HCT116 (cell line): ENCODE results near the gene PAX5. TPM values are rescaled to one million over a fixed set of nuclear protein-coding genes. Genes with fewer than 3 reads are reported as not detected.

Source experiments
- ATAC-seq: fragments of 200-7000 bp; cut with Tn5 transposase; 2 replicates; pipeline ENCODE4 v1.9.1; 2020; ENCODE audit warnings: mild to moderate bottlenecking, moderate library complexity
- BruUV-seq: library from RNA; stranded (reverse); fragments of 400-500 nt; replicated peaks from 2 replicates; lab custom pipeline; 2021; lab: Mats Ljungman, UMichigan
- CTCF ChIA-PET: fragments of 300-600 bp; sonication (Branson Sonifier 250); formaldehyde crosslinking; loops from one replicate; lab custom pipeline; 2021; ENCODE audit warnings: antibody characterized with exemption; lab: Charles Lee
- POLR2A ChIA-PET: fragments of 300-600, 350-600 bp; sonication (Branson Sonifier 250); formaldehyde crosslinking; loops from one replicate; lab custom pipeline; 2021; ENCODE audit warnings: antibody characterized with exemption; lab: Charles Lee
- RAD21 ChIA-PET, 2 experiments: fragments of 300-600 bp; sonication (Branson Sonifier 250); formaldehyde crosslinking; loops; one replicate each; lab custom pipeline; 2023; ENCODE audit warnings: low total read pairs in 2 of 2; ENCODE audit not compliant: uncharacterized antibody in 2 of 2, unreplicated experiment in 2 of 2, low non-redundant PET in 1 of 2; lab: Charles Lee
- DNase-seq: peaks from one replicate; pipeline ENCODE4 v3.0.0-alpha.2; 2010; ENCODE audit warnings: low read depth, low spot score
- H2AFZ ChIP-seq: fragments of 200-600 bp; shearing (Covaris generic), sonication (generic); 2 replicates; pipeline ENCODE4 v1.6.1; 2017; ENCODE audit warnings: low read depth, mixed run types, mixed read lengths, antibody characterized with exemption, low read length; ENCODE audit not compliant: poor library complexity, severe bottlenecking
- H3K27ac ChIP-seq: 2 replicates; pipeline ENCODE4 v1.5.1; 2012; ENCODE audit warnings: low read depth, low read length
- H3K27me3 ChIP-seq: fragments of 200-600 bp; sonication (generic); 2 replicates; pipeline ENCODE4 v1.6.1; 2016; ENCODE audit warnings: mixed run types, low read length, mixed read lengths; ENCODE audit not compliant: insufficient read depth
- H3K36me3 ChIP-seq, 2 experiments: fragments of 200-500 bp in 1 of 2; fragments of 200-600 bp in 1 of 2; sonication (Bioruptor generic) in 1 of 2; sonication (generic) in 1 of 2; 2 replicates each; pipeline versions ENCODE4 v1.5.1 to v1.6.1; 2014 to 2016; ENCODE audit warnings: low read length in 2 of 2, inconsistent platforms in 1 of 2, mixed read lengths in 1 of 2, mixed run types in 1 of 2; ENCODE audit not compliant: insufficient read depth in 2 of 2, control insufficient read depth in 1 of 2
- H3K4me1 ChIP-seq, 2 experiments: fragments of 200-600 bp in 1 of 2; sonication (generic) in 1 of 2; 2 replicates each; pipeline versions ENCODE4 v1.5.1 to v1.6.1; 2012 to 2017; ENCODE audit warnings: low read length in 2 of 2, inconsistent platforms in 1 of 2, mild to moderate bottlenecking in 1 of 2, mixed read lengths in 1 of 2, mixed run types in 1 of 2, moderate library complexity in 1 of 2; ENCODE audit not compliant: insufficient read depth in 2 of 2, control insufficient read depth in 1 of 2
- H3K4me2 ChIP-seq: fragments of 200-600 bp; sonication (generic); 2 replicates; pipeline ENCODE4 v1.6.1; 2017; ENCODE audit warnings: mixed run types, low read length, mixed read lengths
- H3K4me3 ChIP-seq, 2 experiments: fragments of 200-600 bp in 1 of 2; sonication (generic) in 1 of 2; replicated peaks in 1 of 2; 2 replicates each; pipeline ENCODE4 v1.5.1; 2011 to 2016; ENCODE audit warnings: low read length in 2 of 2, control low read depth in 1 of 2, low read depth in 1 of 2, mild to moderate bottlenecking in 1 of 2, mixed read lengths in 1 of 2, mixed run types in 1 of 2
- H3K79me2 ChIP-seq: fragments of 200-600 bp; sonication (generic); 2 replicates; pipeline ENCODE4 v1.6.1; 2017; ENCODE audit warnings: mild to moderate bottlenecking, mixed run types, low read length, moderate library complexity, mixed read lengths; ENCODE audit not compliant: insufficient read depth
- H3K9ac ChIP-seq: fragments of 200-600 bp; sonication (generic); 2 replicates; pipeline ENCODE4 v1.6.1; 2016; ENCODE audit warnings: low read length, mixed read lengths
- H3K9me2 ChIP-seq: fragments of 200-600 bp; sonication (generic), shearing (Covaris generic); 2 replicates; pipeline ENCODE4 v1.6.1; 2017; ENCODE audit warnings: mixed run types, mild to moderate bottlenecking, moderate library complexity; ENCODE audit not compliant: insufficient read depth
- H3K9me3 ChIP-seq, 2 experiments: fragments of 200-500 bp in 1 of 2; fragments of 200-600 bp in 1 of 2; sonication (Bioruptor generic) in 1 of 2; sonication (generic) in 1 of 2; 2 replicates each; pipeline ENCODE4 v1.6.1; 2014 to 2017; ENCODE audit warnings: low read length in 2 of 2, mixed read lengths in 2 of 2, inconsistent platforms in 1 of 2, low read depth in 1 of 2, mild to moderate bottlenecking in 1 of 2, mixed run types in 1 of 2, moderate library complexity in 1 of 2; ENCODE audit not compliant: control insufficient read depth in 1 of 2, insufficient read depth in 1 of 2
- H4K20me1 ChIP-seq: fragments of 200-600 bp; sonication (generic), shearing (Covaris generic); 2 replicates; pipeline ENCODE4 v1.6.1; 2017; ENCODE audit warnings: mixed run types, mild to moderate bottlenecking, moderate library complexity; ENCODE audit not compliant: insufficient read depth
- CBX3 ChIP-seq: IDR thresholded peaks from 2 replicates; pipeline ENCODE4 v1.6.1; 2012; ENCODE audit warnings: low read depth
- CEBPB ChIP-seq: IDR thresholded peaks from 2 replicates; pipeline ENCODE4 v1.6.1; 2012; ENCODE audit warnings: low read depth
- EGR1 ChIP-seq: IDR thresholded peaks from 2 replicates; pipeline ENCODE4 v1.6.1; 2012; ENCODE audit warnings: low read depth
- ELF1 ChIP-seq: IDR thresholded peaks from 2 replicates; pipeline ENCODE4 v1.6.1; 2012; ENCODE audit warnings: low read depth, borderline replicate concordance
- EZH2phosphoT487 ChIP-seq: fragments of 200-600 bp; IDR thresholded peaks from 2 replicates; pipeline ENCODE4 v1.6.1; 2018; ENCODE audit warnings: antibody characterized with exemption, borderline replicate concordance
- POLR2AphosphoS5 ChIP-seq: IDR thresholded peaks from 2 replicates; pipeline ENCODE4 v1.6.1; 2011; ENCODE audit warnings: mild to moderate bottlenecking, low read depth, low read length, moderate library complexity
- RAD21 ChIP-seq: IDR thresholded peaks from 2 replicates; pipeline ENCODE4 v1.6.1; 2012; ENCODE audit warnings: low read depth, mild to moderate bottlenecking
- SIN3A ChIP-seq: IDR thresholded peaks from 2 replicates; pipeline ENCODE4 v1.6.1; 2012; ENCODE audit warnings: low read depth
- SRF ChIP-seq: IDR thresholded peaks from 2 replicates; pipeline ENCODE4 v1.6.1; 2012; ENCODE audit warnings: low read depth
- TCF7L2 ChIP-seq: IDR thresholded peaks from 2 replicates; pipeline ENCODE4 v1.7.0; 2011; ENCODE audit warnings: borderline replicate concordance, inconsistent platforms; ENCODE audit not compliant: insufficient read depth, insufficient read length; ENCODE audit errors: extremely low read depth
- YY1 ChIP-seq: IDR thresholded peaks from 2 replicates; pipeline ENCODE4 v1.6.1; 2011; ENCODE audit warnings: low read length, low read depth, moderate library complexity, mild to moderate bottlenecking; ENCODE audit not compliant: insufficient replicate concordance; ENCODE audit errors: extremely low read depth
- ZFX ChIP-seq: fragments of 450-650 bp; IDR thresholded peaks from 2 replicates; pipeline ENCODE4 v1.6.1; 2017
- ZNF274 ChIP-seq: fragments of 200-500 bp; sonication (Bioruptor generic); IDR thresholded peaks from 2 replicates; pipeline ENCODE4 v1.6.1; 2014; ENCODE audit warnings: mild to moderate bottlenecking, low read depth, low read length, inconsistent platforms
- intact Hi-C: fragments of 100-400 bp; cut with micrococcal nuclease; formaldehyde crosslinking; loops from 2 replicates; pipeline ENCODE4 v1.10.0; 2022
- total RNA-seq: library from RNA; stranded (reverse); gene quantifications from one replicate; pipeline ENCODE4 v1.2.1, GENCODE V29; 2021; ENCODE audit not compliant: unreplicated experiment
- TF ChIP-seq, protein P1 (sequence below): IDR thresholded peaks from 2 replicates; pipeline ENCODE4 v1.6.1; 2012; ENCODE audit warnings: low read depth
- TF ChIP-seq, protein P2 (sequence below), 3 experiments: fragments of 200-600 bp in 1 of 3; sonication (generic) in 1 of 3; IDR thresholded peaks in 2 of 3; conservative IDR thresholded peaks in 1 of 3; 2 replicates each; pipeline ENCODE4 v1.5.1; 2012 to 2017; ENCODE audit warnings: low read depth in 2 of 3, low read length in 2 of 3, antibody characterized with exemption in 1 of 3, borderline replicate concordance in 1 of 3, control low read depth in 1 of 3, mild to moderate bottlenecking in 1 of 3, mixed read lengths in 1 of 3, mixed run types in 1 of 3, moderate library complexity in 1 of 3; ENCODE audit not compliant: insufficient read depth in 1 of 3
- TF ChIP-seq, protein P3 (sequence below): IDR thresholded peaks from 2 replicates; pipeline ENCODE4 v1.6.1; 2012

The PAX5 gene
- total RNA-seq, 1 experiment from 2014 or later, result 0.17 TPM

DNA sequence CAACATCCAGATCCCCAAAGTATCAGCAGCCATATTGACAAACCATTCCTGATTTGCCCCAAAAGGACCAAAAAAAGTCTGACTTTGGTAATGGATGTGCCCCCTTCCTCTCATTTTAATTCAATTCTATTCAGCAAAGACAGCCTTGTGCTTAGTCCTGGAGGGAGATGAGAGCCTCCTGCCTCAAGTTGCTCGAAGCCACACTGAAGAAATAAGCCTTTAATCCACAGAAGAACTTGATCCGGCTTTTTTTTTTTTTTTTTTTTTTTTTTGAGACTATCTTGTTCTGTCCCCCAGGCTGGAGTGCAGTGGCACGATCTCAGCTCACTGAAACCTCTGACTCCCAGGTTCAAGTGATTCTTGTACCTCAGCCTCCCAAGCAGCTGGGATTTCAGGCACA lies 8.4 kb upstream of the PAX5 start (continued):
- TF ChIP-seq, protein P1, sequence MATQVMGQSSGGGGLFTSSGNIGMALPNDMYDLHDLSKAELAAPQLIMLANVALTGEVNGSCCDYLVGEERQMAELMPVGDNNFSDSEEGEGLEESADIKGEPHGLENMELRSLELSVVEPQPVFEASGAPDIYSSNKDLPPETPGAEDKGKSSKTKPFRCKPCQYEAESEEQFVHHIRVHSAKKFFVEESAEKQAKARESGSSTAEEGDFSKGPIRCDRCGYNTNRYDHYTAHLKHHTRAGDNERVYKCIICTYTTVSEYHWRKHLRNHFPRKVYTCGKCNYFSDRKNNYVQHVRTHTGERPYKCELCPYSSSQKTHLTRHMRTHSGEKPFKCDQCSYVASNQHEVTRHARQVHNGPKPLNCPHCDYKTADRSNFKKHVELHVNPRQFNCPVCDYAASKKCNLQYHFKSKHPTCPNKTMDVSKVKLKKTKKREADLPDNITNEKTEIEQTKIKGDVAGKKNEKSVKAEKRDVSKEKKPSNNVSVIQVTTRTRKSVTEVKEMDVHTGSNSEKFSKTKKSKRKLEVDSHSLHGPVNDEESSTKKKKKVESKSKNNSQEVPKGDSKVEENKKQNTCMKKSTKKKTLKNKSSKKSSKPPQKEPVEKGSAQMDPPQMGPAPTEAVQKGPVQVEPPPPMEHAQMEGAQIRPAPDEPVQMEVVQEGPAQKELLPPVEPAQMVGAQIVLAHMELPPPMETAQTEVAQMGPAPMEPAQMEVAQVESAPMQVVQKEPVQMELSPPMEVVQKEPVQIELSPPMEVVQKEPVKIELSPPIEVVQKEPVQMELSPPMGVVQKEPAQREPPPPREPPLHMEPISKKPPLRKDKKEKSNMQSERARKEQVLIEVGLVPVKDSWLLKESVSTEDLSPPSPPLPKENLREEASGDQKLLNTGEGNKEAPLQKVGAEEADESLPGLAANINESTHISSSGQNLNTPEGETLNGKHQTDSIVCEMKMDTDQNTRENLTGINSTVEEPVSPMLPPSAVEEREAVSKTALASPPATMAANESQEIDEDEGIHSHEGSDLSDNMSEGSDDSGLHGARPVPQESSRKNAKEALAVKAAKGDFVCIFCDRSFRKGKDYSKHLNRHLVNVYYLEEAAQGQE, result no peak
- TF ChIP-seq EZH2phosphoT487 (no peak), RAD21 (no peak)

DNA sequence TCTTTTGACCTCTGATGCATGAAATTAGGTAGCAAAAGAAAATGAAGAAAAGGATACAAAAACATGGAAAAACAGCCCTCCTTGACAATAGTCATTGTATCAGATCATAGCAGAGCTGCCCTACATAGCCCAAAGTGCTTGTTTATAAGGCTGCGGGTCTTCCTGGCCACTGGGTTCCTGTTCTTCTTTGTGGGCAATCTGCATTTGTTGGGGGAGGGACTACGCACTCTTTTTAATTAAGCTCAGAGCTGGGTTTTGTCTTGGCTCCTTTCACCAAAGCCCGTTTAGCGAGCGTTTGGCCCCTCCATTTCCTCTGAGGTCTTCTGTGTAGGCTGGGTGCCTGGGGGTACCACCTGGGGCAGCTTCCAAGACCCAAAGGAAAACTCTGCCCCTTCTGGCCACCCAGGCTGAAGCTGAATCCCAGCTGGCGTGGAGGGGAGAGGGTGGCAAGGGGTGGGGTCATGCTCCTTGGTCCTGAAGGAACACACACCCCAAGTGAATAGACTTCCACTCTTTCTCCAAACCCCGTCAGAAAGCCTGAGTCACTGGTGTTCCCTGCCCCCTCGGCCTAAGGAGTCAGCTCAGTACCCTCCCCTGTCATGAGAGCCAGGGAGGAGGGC lies 6.5 kb upstream of the PAX5 start:
- RAD21 ChIA-PET, result no interaction called here
- TF ChIP-seq, protein P2, sequence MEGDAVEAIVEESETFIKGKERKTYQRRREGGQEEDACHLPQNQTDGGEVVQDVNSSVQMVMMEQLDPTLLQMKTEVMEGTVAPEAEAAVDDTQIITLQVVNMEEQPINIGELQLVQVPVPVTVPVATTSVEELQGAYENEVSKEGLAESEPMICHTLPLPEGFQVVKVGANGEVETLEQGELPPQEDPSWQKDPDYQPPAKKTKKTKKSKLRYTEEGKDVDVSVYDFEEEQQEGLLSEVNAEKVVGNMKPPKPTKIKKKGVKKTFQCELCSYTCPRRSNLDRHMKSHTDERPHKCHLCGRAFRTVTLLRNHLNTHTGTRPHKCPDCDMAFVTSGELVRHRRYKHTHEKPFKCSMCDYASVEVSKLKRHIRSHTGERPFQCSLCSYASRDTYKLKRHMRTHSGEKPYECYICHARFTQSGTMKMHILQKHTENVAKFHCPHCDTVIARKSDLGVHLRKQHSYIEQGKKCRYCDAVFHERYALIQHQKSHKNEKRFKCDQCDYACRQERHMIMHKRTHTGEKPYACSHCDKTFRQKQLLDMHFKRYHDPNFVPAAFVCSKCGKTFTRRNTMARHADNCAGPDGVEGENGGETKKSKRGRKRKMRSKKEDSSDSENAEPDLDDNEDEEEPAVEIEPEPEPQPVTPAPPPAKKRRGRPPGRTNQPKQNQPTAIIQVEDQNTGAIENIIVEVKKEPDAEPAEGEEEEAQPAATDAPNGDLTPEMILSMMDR (IDR thresholded peaks at IDR 0.05 in 2 of 3, conservative IDR thresholded peaks at IDR 0.05 in 1 of 3; ENCODE audit: borderline replicate concordance in 1 of 3, insufficient read depth in 1 of 3, low read depth in 2 of 3, low read length in 2 of 3), result no peak
- TF ChIP-seq ZFX, result no peak
- no peak for TF ChIP-seq CBX3
- no peak for TF ChIP-seq EGR1
- TF ChIP-seq EZH2phosphoT487, result no peak
- no peak for TF ChIP-seq TCF7L2
- TF ChIP-seq, protein P3, sequence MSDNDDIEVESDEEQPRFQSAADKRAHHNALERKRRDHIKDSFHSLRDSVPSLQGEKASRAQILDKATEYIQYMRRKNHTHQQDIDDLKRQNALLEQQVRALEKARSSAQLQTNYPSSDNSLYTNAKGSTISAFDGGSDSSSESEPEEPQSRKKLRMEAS, result no peak
- TF ChIP-seq, protein P1, result no peak
- no peak for TF ChIP-seq SIN3A
- no peak for TF ChIP-seq POLR2AphosphoS5
- no peak for TF ChIP-seq CEBPB
- TF ChIP-seq ELF1, result no peak
- no peak for TF ChIP-seq YY1
- no peak for TF ChIP-seq ZNF274
- no peak for TF ChIP-seq SRF

More for the DNA sequence above, 6.5 kb upstream of the PAX5 start:
- Histone ChIP-seq H3K27me3 (peaks cover 55% of the 10 kb centered on the region), H3K36me3 (no peaks in the 10 kb centered on the region), H3K27ac (no peak overlapping the region), H3K9ac (no peak overlapping the region), H3K4me1 (no peaks in the 10 kb centered on the region), H3K4me3 (no peak overlapping the region), H2AFZ (no peak overlapping the region), H3K79me2 (no peaks in the 10 kb centered on the region), H3K9me3 (no peaks in the 10 kb centered on the region), H3K9me2 (no peaks in the 10 kb centered on the region), H3K4me2 (no peak overlapping the region), H4K20me1 (no peaks in the 10 kb centered on the region)
- DNase-seq (no peak), ATAC-seq (no peak)
- BruUV-seq, result no TSS peak
- intact Hi-C loops, result no loop called here
- ChIA-PET CTCF (no interaction called here), POLR2A (no interaction called here)
